ENCODE data around the gene IGFBP7. TPM values are rescaled to one million over a fixed set of nuclear protein-coding genes. Genes with fewer than 3 reads are reported as not detected.
A peak's percentile ranks its signal among the peaks of the same experiment; 100 is the strongest.

Gene IGFBP7
- polyA plus RNA-seq, 4 donors, result 651 to 699 (median 679) TPM

DNA sequence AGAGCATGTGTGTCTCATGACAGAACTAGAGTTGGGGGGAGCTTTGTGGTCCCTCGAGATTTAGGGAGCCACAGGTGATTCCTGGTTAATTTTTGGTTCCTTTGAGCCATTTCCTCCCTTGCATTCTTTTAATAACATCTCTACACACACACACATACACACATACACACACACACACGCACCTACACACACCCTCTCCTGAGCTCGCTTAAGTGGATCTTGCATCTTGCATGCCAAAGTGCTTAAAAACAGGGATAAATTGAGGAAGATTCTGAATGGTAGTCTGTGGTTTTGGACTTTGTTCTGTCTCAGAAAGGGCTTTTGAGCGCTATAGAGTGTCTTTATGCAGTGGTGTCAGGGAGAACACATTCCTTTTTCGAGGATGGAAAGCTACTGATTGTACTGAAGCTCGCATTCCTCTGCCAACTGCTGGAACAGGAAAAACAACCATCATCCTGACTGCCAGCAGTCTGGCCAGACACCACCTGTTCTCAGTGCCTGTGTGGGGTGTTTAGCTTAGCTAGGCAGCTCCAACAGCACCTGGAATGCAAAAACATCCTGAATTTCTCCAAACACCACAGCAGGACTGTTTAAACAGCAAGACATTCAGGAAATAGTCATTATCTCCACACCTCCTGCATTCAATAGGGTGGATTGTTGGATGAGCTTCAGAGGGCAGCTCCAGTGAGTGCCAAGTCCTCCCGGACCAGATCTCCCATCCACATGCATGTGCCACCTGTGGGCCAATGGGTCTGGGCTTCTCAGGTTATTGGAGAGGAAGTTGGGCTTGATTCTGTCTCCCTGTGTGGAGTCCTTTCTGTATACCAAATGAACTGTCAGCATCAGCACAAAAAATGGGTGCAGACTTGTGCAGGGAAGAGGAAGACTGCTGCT is 21.9 kb upstream of the IGFBP7 start:
- no peak for DNase-seq (ENCODE audit: low read depth in 4 of 4, low spot score in 3 of 4)

DNA sequence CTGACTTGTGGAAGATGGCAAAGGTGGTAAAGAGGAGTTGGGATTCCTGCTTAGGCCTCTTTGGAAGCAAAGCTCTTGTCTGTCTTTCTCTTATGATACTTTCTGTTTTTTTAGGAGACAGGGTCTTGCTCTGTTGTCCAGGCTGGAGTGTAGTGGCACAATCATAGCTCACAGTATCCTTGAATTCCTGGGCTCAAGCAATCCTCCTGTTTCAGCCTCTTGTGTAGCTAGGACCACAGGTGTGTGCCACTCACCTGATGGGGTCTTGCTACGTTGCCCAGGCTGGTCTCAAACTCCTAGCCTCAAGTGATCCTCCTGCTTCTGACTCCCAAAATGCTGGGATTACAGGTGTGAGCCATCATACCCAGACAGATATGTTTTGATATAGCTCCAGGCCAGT is 19.3 kb upstream of the IGFBP7 start:
- no peak for DNase-seq (ENCODE audit: low read depth in 4 of 4, low spot score in 3 of 4)

DNA sequence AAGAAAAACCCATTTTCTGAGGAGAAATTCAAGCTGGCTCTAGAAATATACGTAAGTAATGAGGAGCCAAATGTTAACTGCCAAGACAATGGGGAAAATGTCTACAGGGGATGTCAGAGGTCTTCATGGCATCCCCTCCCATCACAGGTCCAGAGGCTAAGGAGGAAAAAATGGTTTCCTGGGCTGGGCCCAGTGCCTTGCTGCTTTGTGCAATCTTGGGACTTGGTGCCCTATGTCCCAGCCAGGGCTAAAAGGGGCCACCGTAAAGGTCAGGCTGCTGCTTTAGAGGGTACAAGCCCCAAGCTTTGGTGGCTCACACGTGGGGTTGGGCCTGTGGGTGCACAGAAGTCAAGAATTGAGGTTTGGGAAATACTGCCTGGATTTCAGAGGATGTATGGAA is 17.2 kb upstream of the IGFBP7 start:
- no peak for DNase-seq (ENCODE audit: low read depth in 4 of 4, low spot score in 3 of 4)

DNA sequence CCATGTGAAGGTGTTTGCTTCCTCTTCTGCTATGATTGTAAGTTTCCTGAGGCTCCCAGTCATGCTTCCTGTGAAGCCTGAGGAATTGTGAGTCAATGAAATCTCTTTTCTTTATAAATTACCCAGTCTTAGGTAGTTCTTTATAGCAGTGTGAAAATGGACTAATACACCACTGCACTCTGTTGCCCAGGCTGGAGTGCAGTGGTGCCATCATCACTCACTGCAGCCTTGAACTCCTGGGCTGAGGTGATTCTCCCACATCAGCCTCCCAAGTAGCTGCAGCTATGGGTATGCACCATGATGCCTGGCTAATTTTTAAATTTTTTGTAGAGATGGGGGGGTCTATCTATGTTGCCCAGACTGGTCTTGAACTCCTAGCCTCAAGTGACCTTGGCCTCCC is 15.8 kb upstream of the IGFBP7 start:
- DNase-seq (ENCODE audit: low read depth in 4 of 4, low spot score in 3 of 4), result no peak

DNA sequence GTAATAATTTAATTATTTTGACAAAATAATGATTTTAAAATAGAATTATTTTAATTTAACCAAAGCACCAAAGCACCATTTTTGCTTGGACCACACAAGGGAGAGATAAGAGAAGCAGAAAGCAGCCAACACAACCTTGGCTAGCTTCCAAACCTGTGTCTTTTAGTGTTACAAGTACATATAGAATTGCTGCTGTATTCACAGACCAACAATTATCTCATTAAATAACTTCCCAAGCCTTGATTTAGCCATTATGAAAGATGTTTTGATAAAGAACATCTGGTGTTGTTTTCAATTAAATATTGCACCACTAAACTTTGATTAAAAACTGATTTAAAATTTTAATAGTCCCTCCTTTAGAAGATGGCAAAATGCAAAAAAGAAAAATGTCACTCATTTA is 14.0 kb upstream of the IGFBP7 start:
- DNase-seq (ENCODE audit: low read depth in 4 of 4, low spot score in 3 of 4), result no peak

DNA sequence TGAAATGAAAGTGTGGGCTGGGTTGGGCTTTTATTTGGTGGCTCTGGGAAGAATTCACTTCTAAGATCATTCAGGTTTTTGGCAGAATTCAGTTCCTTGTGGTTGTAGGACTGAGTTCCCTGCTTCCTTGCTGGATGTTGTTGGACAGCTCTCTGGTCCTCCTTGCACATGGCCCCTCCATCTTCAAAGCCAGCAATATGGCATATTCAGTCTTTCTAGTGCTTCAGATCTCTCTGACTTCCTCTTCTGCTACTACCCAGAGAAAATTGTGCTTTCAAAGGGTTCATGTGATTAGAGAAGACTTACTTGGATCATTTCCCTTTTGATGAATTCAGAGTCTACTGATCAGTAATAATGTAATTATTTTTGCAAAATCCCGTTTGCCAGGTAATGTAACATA is 12.8 kb upstream of the IGFBP7 start:
- no peak for DNase-seq (ENCODE audit: low read depth in 4 of 4, low spot score in 3 of 4)

DNA sequence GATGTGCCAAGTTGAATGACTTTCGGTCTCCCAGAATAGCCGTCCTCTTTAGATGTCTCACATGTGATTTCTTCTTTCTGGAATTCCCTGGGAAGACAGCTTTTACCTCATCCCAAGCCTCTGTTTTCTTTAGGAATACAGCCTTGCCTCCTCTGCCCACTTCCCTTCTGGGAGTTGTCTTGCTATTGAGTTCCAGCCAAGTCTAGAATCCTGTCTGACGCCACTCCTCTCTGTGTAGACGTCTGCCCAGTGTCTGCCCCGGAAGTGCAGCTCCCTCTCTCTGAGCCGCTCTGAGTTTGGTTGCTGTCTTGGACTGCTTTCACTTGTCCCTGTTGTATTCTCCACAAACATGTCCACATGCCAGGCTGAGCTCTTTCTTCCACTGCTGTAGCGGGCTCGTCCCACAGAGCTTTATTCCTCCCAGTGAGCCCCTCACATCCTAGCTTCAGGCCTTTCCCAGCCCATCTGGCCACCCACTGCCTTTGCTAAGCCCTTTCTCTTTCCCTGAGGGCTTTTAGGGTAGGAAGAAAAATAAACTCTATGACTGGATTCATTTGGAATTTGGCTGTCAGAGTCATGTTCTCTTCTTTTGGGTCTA is 9.0 kb upstream of the IGFBP7 start:
- no peak for DNase-seq (ENCODE audit: low read depth in 4 of 4, low spot score in 3 of 4)

DNA sequence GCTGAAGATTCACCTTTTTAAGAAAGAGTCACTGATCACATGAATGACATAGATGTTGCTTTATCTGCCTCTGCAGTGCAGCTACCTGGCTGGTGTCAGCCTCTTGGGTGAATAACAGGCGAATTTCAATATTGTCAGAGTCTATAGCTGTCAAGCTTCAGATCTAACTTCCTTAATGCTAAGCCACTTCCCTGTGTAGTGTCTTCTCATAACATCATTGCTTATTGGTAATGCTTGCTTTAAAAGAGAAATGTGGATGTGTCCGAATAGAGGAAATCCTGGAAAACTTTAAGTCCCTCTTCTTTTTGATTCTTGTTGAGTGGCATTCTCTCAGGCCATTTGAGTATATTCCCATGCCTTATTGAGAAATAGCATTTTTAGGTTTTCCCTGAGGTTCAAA is 7.3 kb upstream of the IGFBP7 start:
- no peak for DNase-seq (ENCODE audit: low read depth in 4 of 4, low spot score in 3 of 4)

DNA sequence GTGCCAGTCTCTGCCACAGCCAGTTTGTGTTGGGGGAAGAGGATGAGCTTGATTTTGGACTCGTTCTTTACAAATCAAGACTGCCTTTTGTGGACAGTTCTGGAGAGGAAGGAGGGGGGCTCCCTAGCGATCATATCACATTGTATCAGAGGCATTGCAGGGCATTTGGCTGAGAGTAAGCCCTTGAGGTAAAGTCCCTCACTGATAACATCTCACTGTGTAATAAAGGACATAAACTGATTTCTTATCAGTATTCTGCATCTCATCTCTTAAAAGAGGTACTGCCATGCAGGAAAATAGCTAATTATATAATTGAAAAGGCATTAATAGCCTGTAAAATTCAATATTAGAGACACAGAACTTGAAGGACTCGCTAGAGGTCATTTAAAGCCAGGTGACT is 6.1 kb upstream of the IGFBP7 start:
- DNase-seq (ENCODE audit: low read depth in 4 of 4, low spot score in 3 of 4), result no peak

DNA sequence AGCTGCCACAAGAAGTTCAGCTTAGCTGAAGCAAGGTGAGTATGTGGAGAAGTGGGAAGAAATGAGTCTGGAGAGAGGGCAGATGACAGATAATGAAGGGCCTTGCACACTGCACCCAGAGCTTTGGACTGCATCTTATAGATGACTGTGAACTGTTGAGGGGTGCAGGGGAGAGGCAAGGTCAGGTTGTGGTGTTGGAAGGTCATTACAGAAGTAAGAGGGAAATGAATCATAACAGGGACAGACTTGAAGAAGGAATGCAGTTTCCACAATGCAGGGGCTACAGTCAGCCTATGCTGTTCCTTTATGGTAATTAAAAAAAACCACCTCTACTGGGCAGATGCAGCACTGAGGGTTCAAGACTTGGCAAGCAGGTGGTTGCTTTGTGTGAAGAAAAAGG is 4.8 kb upstream of the IGFBP7 start:
- no peak for DNase-seq (ENCODE audit: low read depth in 4 of 4, low spot score in 3 of 4)

DNA sequence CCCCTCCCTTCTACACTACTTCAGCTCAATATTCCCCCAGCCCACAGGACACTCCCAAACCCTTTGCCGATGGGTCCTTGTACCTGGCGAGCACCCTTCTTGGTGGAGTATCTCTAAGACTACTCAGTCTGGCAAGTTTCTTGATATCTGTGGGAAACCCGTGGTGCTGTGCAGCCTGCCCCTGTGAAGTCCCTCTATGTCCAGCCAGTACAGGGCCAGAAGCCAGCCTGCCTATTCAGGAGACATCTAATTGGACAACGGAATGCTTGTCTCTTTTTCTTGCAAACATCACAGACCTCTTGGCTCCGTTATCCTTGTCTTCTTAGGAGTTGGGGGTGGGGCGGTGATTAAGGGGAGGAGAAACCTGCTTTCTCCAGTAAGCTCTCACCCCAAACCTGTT is 3.7 kb upstream of the IGFBP7 start:
- no peak for DNase-seq (ENCODE audit: low read depth in 4 of 4, low spot score in 3 of 4)

DNA sequence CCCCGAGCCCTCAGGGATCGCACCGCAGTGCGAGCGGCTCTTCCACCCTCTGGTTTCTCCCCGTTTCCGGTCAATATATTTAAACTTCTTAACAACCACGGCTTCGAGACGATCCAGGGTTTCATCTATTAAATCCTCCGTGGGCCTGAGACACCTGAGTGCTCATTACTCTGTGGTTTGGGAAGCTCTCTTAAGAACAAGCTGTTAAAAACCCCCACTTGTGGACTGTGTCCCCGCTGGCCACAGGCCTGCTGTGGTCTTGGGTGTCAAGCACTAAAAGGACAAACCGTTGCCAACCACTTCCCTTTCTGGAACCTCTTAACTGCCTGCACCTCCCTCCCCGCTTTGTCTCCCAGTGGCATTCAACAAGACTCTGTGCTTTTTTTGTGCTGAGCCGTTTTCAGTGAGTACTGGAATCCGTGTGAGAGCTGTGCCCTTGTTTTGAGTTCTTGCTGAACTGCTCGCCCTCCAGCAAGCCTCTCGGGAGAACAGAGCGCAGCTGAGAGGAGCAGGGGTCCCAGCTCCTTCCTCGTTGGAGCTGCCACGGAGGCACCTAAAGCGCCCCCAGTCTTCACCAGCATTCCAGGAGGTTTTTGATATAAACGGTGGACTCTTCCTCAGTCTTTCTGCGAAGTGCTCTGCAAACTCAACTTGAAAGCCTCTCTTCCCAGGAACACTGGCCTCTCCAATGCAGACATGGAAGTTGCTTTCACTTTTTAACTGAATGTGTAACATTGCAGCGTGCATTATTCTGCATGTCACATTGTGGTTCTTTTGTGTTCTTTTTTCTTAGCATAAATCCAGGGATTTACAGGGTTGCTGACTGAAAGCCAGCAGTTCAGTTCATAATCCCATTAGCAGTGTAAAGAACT is 691 bp upstream of the IGFBP7 start:
- DNase-seq (ENCODE audit: low read depth in 4 of 4, low spot score in 3 of 4), result no peak

DNA sequence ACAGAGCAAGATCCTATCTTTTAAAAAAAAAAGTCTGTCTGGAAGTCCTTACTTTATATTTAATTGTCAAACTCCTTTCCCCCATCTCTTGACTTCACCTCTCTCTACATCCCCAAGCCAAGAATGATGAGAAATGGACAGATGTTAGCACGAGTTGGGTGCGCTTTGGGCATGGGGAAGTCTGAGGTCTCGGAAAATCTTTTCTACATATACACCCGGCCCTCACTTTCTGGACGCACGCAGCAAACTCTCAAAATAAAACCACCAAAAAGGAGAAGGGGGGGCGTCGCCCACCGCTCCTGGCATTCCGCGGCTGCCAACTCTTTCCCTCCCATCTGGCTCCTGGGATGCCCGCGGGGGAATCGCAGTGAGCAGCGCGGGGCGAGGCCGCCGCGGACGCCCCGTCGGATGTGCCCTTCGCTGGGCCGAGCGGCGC is 756 bp downstream of the IGFBP7 start:
- no peak for DNase-seq (ENCODE audit: low read depth in 4 of 4, low spot score in 3 of 4)

DNA sequence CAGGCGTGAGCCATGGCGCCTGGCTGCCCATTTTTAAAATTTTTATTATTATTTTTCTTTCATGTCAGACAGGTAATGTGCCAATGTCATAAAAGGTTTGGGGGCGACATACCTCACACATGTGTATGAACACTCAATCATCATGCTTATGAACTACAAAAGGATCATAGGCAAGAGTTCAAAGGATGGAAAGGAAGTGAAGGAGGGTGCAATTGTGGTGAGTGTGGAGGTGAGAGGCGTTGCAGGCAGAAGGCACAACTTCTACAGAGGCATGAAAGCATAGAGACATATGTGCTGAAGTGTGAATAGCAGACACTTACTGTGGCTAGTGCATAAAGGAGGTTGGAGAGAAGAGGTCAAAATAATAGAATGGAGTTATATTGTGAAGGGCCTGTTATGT is 4.0 kb downstream of the IGFBP7 start:
- no peak for DNase-seq (ENCODE audit: low read depth in 4 of 4, low spot score in 3 of 4)

DNA sequence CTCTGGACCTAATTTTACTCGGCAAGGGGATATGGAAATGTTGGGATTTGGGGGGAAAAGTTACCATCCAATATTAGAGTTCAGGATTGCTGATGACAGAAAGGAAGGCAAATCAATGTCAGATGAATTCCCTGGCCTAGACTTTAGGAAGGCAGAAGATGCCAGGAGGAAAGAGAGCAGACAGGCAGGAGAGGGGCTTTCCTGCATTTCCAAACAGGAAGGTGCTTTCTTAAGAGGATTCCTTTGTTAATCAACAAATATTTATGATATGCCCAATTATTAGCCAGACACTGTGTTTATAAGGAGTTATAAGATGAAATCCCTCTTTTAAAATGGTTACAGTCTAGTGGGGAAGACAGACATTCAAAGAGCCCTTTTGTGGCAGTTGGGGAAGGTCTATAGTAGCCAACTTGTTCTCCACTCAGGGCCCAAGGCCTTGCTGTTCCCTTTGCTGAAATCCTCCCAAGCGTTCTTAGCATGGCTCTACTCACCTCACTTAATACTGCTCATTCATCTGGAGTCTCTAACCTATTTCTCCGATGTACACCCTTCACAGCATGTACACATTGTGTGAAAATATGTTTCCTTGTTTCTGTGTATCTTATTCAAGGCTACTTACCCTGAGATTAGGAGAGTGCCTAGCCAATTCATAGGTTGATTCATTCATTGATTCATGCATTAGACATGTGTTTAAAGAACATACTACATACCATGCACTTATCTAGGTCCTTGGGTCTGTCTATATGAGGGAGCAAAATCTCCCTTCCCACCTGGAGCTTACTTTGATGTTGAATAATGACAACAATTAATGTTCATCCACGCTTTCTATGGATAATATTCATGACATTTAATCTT is 5.3 kb downstream of the IGFBP7 start:
- no peak for DNase-seq (ENCODE audit: low read depth in 4 of 4, low spot score in 3 of 4)

DNA sequence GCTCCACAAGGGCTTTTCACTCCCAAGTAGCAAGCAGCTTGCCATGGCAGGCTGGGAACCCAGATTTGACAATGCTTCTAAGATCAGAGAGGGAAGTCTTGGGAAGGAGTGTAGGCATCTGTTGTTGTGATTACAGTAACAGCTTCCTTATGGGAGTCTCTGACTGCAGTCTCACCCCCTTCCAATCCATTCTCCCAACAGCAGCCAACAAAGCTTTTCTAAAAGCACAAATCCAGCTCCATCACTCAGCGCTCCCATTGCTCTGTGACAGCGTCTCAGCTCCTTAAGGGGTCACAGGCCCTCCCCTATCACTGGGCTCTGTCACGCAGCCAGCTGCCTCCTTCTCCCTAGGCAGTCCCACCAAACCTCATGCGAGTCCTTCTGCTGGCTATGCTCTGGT is 7.1 kb downstream of the IGFBP7 start:
- DNase-seq (ENCODE audit: low read depth in 4 of 4, low spot score in 3 of 4), result no peak

DNA sequence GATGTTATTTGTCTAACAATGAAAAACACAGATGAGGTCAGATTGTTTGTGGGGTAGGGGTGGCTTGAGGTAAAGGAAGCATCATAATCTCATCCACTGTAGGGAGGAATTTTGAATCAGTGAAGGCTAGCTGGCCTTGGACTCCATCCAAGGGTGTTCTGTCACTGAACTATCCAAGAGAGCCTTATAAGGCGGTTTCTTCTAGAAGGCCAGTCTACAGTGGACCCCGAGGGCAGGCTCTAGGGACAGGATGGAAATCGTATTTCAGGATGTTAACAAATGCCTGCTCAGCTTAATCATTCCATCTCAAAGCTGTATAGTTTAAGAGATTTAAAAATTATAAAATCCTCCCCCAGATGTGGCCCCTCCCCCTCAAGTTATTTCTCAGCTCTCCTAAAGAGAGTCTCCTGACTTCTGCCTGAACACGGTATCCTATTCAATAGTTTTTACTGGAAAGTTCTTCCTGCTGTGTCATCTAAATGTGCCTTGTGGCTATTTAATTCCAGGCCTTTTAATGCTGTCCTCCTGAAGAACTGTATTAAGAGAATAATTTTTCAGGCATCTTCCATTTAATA is 8.0 kb downstream of the IGFBP7 start:
- DNase-seq (ENCODE audit: low read depth in 4 of 4, low spot score in 3 of 4), result peak in 1 of 4 donors; percentile 81

DNA sequence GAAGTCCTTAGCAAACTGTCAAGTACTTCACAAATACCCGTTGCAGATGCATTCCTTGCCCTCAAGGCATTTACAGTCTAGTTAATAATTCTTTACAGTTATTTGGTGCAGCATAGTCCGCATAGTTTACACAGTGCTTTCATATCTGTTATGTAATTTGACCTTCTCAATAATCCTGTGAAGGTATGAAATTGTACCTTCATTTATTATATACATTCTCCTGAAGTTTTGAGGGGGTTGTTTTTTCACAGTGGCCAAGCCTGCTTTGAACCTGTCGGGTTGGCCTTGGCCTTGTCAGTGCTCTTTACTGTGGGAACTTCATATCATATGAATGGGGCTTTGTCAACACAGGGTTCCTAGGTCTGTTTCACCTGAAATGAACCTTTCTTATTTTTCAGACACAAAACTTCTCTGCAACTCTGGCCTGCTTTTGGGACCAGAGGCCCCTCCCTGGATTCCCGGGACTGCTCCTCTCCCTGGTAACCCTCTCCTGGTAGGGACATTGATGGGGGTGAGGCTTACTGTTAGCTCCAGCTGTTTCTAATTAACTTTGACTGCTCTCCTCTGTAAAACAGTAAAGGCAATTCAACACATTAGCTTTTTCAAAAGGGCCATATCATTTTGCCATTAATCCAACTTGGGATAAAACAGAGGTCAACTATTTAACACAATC is 9.1 kb downstream of the IGFBP7 start:
- DNase-seq (ENCODE audit: low read depth in 4 of 4, low spot score in 3 of 4), result no peak

DNA sequence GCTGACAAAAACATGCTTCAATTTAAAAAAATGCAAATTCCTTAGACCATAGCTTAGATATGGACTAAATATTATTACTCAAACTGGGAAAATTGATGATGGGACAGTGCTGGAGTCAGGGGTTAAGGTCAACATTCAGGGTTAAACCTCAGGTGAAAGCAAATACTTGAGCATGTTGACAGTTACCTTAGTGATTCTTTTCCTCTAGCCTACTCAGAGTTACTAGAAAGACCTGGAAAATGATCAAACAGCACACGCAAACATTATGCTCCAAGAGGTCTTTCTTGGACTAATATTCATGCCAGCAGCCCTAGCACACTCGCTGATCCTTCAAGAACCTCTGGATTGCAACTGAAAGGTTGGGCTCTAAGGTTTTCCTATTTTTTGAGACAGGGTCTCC is 10.8 kb downstream of the IGFBP7 start:
- DNase-seq (ENCODE audit: low read depth in 4 of 4, low spot score in 3 of 4), result no peak

DNA sequence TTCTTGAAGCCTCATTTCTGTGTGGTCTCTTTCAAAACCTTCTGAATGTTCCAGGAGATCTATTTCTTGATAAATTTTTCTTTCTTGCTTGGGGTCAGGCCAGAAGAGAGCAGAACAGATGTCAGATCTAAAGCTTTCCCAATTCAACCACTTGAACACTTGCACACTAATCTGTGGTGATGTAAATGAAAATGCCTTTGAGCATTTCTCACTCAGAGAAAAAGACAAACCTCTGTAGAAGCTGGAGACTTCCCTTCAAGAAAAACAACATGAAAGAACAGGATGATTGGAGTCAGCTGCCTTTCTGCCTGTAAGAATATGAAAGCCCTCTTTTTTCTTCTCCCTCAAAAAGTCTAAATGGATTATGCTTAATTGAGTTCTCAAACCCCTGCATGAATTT is 11.2 kb downstream of the IGFBP7 start:
- DNase-seq (ENCODE audit: low read depth in 4 of 4, low spot score in 3 of 4), result no peak
